Fibroblast of lung (primary cell): ENCODE results near the gene HYPK. TPM values are rescaled to one million over a fixed set of nuclear protein-coding genes. Genes with fewer than 3 reads are reported as not detected.
A peak's percentile ranks its signal among the peaks of the same experiment; 100 is the strongest.

Source experiments
- DNase-seq, 2 donors: peaks; one replicate each; pipeline versions ENCODE4 v3.0.0 to v3.0.0-alpha.2; 2010; ENCODE audit warnings: low read depth in 2 of 2
- H2AFZ ChIP-seq: 2 replicates; pipeline ENCODE4 v1.5.1; 2012; ENCODE audit warnings: low read length, control low read depth, inconsistent platforms
- H3K27ac ChIP-seq: 2 replicates; pipeline ENCODE4 v1.5.1; 2011; ENCODE audit warnings: low read length, control low read depth; ENCODE audit not compliant: insufficient read depth
- H3K27me3 ChIP-seq: 2 replicates; pipeline ENCODE4 v1.5.1; 2011; ENCODE audit warnings: mild to moderate bottlenecking, low read length; ENCODE audit not compliant: control insufficient read depth, insufficient read depth
- H3K36me3 ChIP-seq: 2 replicates; pipeline ENCODE4 v1.5.1; 2011; ENCODE audit warnings: low read length; ENCODE audit not compliant: control insufficient read depth, insufficient read depth
- H3K4me1 ChIP-seq: 2 replicates; pipeline ENCODE4 v1.5.1; 2011; ENCODE audit warnings: low read length; ENCODE audit not compliant: control insufficient read depth, insufficient read depth; ENCODE audit errors: extremely low read depth
- H3K4me2 ChIP-seq: 2 replicates; pipeline ENCODE4 v1.5.1; 2011; ENCODE audit warnings: low read length, control low read depth; ENCODE audit not compliant: insufficient read depth; ENCODE audit errors: extremely low read depth
- H3K4me3 ChIP-seq, 4 experiments: fragments of 200-600 bp in 1 of 4; sonication (generic) in 1 of 4; replicated peaks in 1 of 4; 2 replicates each; pipeline ENCODE4 v1.5.1; 2011 to 2016; ENCODE audit warnings: low read length in 4 of 4, low read depth in 3 of 4, mild to moderate bottlenecking in 3 of 4, control low read depth in 2 of 4, inconsistent platforms in 1 of 4, mixed read lengths in 1 of 4; ENCODE audit not compliant: insufficient read depth in 1 of 4; ENCODE audit errors: control extremely low read depth in 1 of 4
- H3K79me2 ChIP-seq: 2 replicates; pipeline ENCODE4 v1.5.1; 2012; ENCODE audit warnings: mild to moderate bottlenecking, low read length, inconsistent platforms; ENCODE audit not compliant: control insufficient read depth, insufficient read depth
- H3K9ac ChIP-seq: 2 replicates; pipeline ENCODE4 v1.5.1; 2011; ENCODE audit warnings: mild to moderate bottlenecking, low read length, control low read depth; ENCODE audit not compliant: insufficient read depth
- H3K9me3 ChIP-seq: 2 replicates; pipeline ENCODE4 v1.5.1; 2012; ENCODE audit warnings: low read depth, low read length; ENCODE audit not compliant: control insufficient read depth, insufficient read depth
- H4K20me1 ChIP-seq: 2 replicates; pipeline ENCODE4 v1.5.1; 2011; ENCODE audit warnings: low read length; ENCODE audit not compliant: control insufficient read depth, insufficient read depth; ENCODE audit errors: extremely low read depth
- CTCF ChIP-seq, 2 donors: IDR thresholded peaks in 1 of 2; conservative IDR thresholded peaks in 1 of 2; 1 replicate in 1 of 2; 2 replicates in 1 of 2; pipeline ENCODE4 v1.5.1; 2011 to 2012; ENCODE audit warnings: low read length in 2 of 2, control low read depth in 1 of 2, inconsistent platforms in 1 of 2, low read depth in 1 of 2, mild to moderate bottlenecking in 1 of 2
- EZH2 ChIP-seq: IDR thresholded peaks from 2 replicates; pipeline ENCODE4 v1.5.1; 2012; ENCODE audit warnings: low read length, control low read depth, mild to moderate bottlenecking; ENCODE audit errors: missing control alignments
- polyA minus RNA-seq: library from RNA; depleted of rRNA, polyadenylated mRNA; stranded (reverse); fragments of >200 nt; gene quantifications from 2 replicates; pipeline ENCODE4 v1.2.3, GENCODE V29; 2011; ENCODE audit warnings: low replicate concordance
- polyA plus RNA-seq, 2 donors: library from polyadenylated mRNA; depleted of rRNA in 1 of 2; stranded (reverse) in 1 of 2; unstranded in 1 of 2; fragments of >200 nt; gene quantifications; 2 replicates each; pipeline ENCODE4 v1.2.1, GENCODE V29; 2011 to 2012; ENCODE audit warnings: missing spikeins in 1 of 2
- total RNA-seq: library from RNA; depleted of rRNA; stranded (reverse); fragments of >200 nt; gene quantifications from 2 replicates; pipeline ENCODE4 v1.2.1, GENCODE V29; 2014

Gene HYPK
- total RNA-seq (8.6 and 9.2 TPM in 2 replicates), polyA plus RNA-seq (8.7 and 12.8 TPM in 2 replicates), polyA minus RNA-seq (1.1 and 3.5 TPM in 2 replicates)
- 2.6 and 4.6 TPM in 2 replicates for polyA plus RNA-seq (2012)

GRCh38 chr15:43800286-43801141, at the start of gene HYPK:
HYPK (plus strand) TSS chr15:43800599; CDS start chr15:43800623, 24 bp downstream.
- Histone ChIP-seq H3K27me3 (no peaks in the 10 kb centered on the region), H3K4me2 (peak within 1 kb of the TSS; percentile 77), H3K4me3 (peak within 1 kb of the TSS; percentile 81 to 99 (median 92)), H3K4me1 (peaks cover 3% of the 10 kb centered on the region), H3K9me3 (no peaks in the 10 kb centered on the region), H3K9ac (peak within 1 kb of the TSS; percentile 79), H3K27ac (peak within 1 kb of the TSS; percentile 78), H3K79me2 (peaks cover 12% of the 10 kb centered on the region), H2AFZ (peak within 1 kb of the TSS; percentile 71), H4K20me1 (no peaks in the 10 kb centered on the region), H3K36me3 (peaks cover 19% of the 10 kb centered on the region)
- peak; percentile 86 for DNase-seq
- TF ChIP-seq EZH2 (no peak), CTCF (conservative IDR thresholded peaks at IDR 0.05 in 1 of 2, IDR thresholded peaks at IDR 0.05 in 1 of 2; ENCODE audit: low read depth in 1 of 2, low read length in 2 of 2) (no peak)

GRCh38 chr15:43751885-43752284, 48.5 kb upstream of the HYPK start:
- TF ChIP-seq EZH2 (no peak), CTCF (conservative IDR thresholded peaks at IDR 0.05 in 1 of 2, IDR thresholded peaks at IDR 0.05 in 1 of 2; ENCODE audit: low read depth in 1 of 2, low read length in 2 of 2) (no peak)
- H2AFZ ChIP-seq, result no peak overlapping the region
- H3K36me3 ChIP-seq, result peaks cover 3% of the 10 kb centered on the region
- no peak overlapping the region for H3K4me3 ChIP-seq
- H3K4me2 ChIP-seq, result no peak overlapping the region
- no peak for DNase-seq
- H3K27ac ChIP-seq, result no peak overlapping the region
- H3K27me3 ChIP-seq, result no peaks in the 10 kb centered on the region
- no peaks in the 10 kb centered on the region for H3K9me3 ChIP-seq
- H3K79me2 ChIP-seq, result peaks cover 74% of the 10 kb centered on the region
- no peaks in the 10 kb centered on the region for H4K20me1 ChIP-seq
- H3K4me1 ChIP-seq, result no peaks in the 10 kb centered on the region
- H3K9ac ChIP-seq, result no peak overlapping the region

- no peaks in the 10 kb centered on the region for H4K20me1 ChIP-seq
- no peak overlapping the region for H3K4me3 ChIP-seq
- peaks cover 2% of the 10 kb centered on the region for H3K79me2 ChIP-seq
- TF ChIP-seq EZH2 (no peak), CTCF (conservative IDR thresholded peaks at IDR 0.05 in 1 of 2, IDR thresholded peaks at IDR 0.05 in 1 of 2; ENCODE audit: low read depth in 1 of 2, low read length in 2 of 2) (no peak)
- no peak overlapping the region for H3K9ac ChIP-seq
- peaks cover 2% of the 10 kb centered on the region for H3K4me1 ChIP-seq
- H3K36me3 ChIP-seq, result peaks cover 12% of the 10 kb centered on the region
- peak overlapping the region; percentile 67 for H3K27ac ChIP-seq
- H3K27me3 ChIP-seq, result no peaks in the 10 kb centered on the region
- no peak overlapping the region for H2AFZ ChIP-seq
- H3K4me2 ChIP-seq, result no peak overlapping the region
- no peaks in the 10 kb centered on the region for H3K9me3 ChIP-seq
- DNase-seq, result peak; percentile 24 to 84
Observed at GRCh38 chr15:43762824-43763223, 37.6 kb upstream of the HYPK start.
